HepG2 (cell line): ENCODE measurements around the gene ZCCHC3. TPM values are rescaled to one million over a fixed set of nuclear protein-coding genes. Genes with fewer than 3 reads are reported as not detected.

Experiments
- DRAP1 ChIP-seq: IDR thresholded peaks from 2 replicates; pipeline ENCODE4 v1.6.1; 2016; ENCODE audit warnings: missing genetic modification reagents, missing compliant biosample characterization
- GTF2F1 ChIP-seq: fragments of 150-350 bp; IDR thresholded peaks from 2 replicates; pipeline ENCODE4 v1.6.1; 2014; ENCODE audit warnings: low read length
- MIXL1 ChIP-seq: IDR thresholded peaks from 2 replicates; pipeline ENCODE4 v1.6.1; 2016
- RBAK ChIP-seq: sonication (generic); formaldehyde crosslinking; IDR thresholded peaks from 2 replicates; pipeline ENCODE4 v1.5.1; 2020; ENCODE audit warnings: mild to moderate bottlenecking, missing genetic modification reagents
- TGIF2 ChIP-seq: IDR thresholded peaks from 2 replicates; pipeline ENCODE4 v1.6.1; 2016; ENCODE audit warnings: control low read depth, missing compliant biosample characterization
- ZKSCAN5 ChIP-seq: sonication (generic); formaldehyde crosslinking; IDR thresholded peaks from 2 replicates; pipeline ENCODE4 v1.5.1; 2020; ENCODE audit warnings: mild to moderate bottlenecking, missing genetic modification reagents
- ZNF225 ChIP-seq: sonication (generic); formaldehyde crosslinking; IDR thresholded peaks from 2 replicates; pipeline ENCODE4 v1.4.0; 2020; ENCODE audit warnings: mild to moderate bottlenecking, missing genetic modification reagents
- ZNF318 ChIP-seq: sonication (generic); formaldehyde crosslinking; IDR thresholded peaks from 2 replicates; pipeline ENCODE4 v1.4.0; 2020; ENCODE audit warnings: mild to moderate bottlenecking, missing genetic modification reagents
- polyA plus RNA-seq, 8 experiments: library from polyadenylated mRNA; depleted of rRNA in 3 of 8; stranded (reverse) in 7 of 8; unstranded in 1 of 8; fragments of >200 nt; fragmentation: Illumina TruSeq in 4 of 8; extraction: Trizol in 4 of 8; gene quantifications; 2 replicates each; pipeline versions ENCODE4 v1.2.1 to v1.2.3, GENCODE V29; 2011 to 2016; ENCODE audit warnings: low read depth in 4 of 8, missing spikeins in 1 of 8, mixed read lengths in 1 of 8; ENCODE audit not compliant: insufficient read depth in 1 of 8
- total RNA-seq, 5 experiments: library from RNA; depleted of rRNA; stranded (reverse); fragments of >200 nt; fragmentation: Illumina TruSeq; extraction: Trizol; gene quantifications; 2 replicates each; pipeline ENCODE4 v1.2.3, GENCODE V29; 2016; ENCODE audit warnings: low read depth in 1 of 5
- TF ChIP-seq, protein P1 (sequence below): sonication (generic); formaldehyde crosslinking; IDR thresholded peaks from 2 replicates; pipeline ENCODE4 v1.4.0; 2020; ENCODE audit warnings: missing genetic modification reagents
- TF ChIP-seq, protein P2 (sequence below): IDR thresholded peaks from 2 replicates; pipeline ENCODE4 v1.6.1; 2016; ENCODE audit warnings: low read depth, control low read depth
- TF ChIP-seq, protein P3 (sequence below): sonication (generic); formaldehyde crosslinking; IDR thresholded peaks from 2 replicates; pipeline ENCODE4 v1.5.1; 2020; ENCODE audit warnings: mild to moderate bottlenecking, missing genetic modification reagents, moderate library complexity

Gene ZCCHC3
- total and polyA plus RNA-seq, 2 of the 13 experiments (the other 11 are each of a cell fraction or from before 2014, with no cell fraction given) = 46.6 to 63.0 TPM

DNA sequence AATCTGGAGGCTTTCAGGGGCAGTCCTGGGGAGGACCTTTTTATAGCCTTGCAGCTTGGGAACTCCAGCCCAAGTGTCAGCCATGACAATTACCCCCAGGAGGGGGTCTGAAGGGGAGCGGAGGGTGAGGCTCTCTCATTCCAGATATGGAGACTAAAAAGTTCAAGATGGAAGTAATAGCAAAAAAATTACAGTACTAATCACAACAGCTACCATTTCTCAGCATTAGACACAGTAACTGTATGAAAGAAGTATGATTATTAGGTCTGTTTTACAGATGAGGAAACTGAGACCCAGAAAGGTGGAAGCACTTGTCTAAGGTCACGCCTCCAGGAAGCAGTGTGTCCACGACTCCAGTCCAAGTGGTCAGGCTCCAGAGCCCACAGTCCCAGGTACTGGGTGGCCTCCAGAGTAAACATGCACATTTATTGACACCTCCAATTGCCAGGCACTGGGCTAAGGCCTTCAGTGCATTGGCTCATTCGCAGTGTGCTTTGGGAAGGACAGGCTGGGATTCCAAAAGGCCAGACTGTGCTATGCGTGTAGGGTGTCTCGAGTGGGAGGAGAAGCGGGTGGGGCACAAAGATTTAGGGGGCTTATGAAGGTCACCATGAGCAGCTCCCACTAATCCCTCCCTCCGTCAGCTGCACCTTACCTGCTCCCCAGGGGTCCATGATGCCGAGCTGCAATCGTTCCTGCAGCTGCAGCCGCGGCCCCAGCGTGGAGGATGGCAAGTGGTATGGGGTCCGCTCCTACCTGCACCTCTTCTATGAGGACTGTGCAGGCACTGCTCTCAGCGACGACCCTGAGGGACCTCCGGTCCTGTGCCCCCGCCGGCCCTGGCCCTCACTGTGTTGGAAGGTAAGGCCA lies 51.8 kb downstream of the ZCCHC3 start (continued):
- TF ChIP-seq, protein P1, sequence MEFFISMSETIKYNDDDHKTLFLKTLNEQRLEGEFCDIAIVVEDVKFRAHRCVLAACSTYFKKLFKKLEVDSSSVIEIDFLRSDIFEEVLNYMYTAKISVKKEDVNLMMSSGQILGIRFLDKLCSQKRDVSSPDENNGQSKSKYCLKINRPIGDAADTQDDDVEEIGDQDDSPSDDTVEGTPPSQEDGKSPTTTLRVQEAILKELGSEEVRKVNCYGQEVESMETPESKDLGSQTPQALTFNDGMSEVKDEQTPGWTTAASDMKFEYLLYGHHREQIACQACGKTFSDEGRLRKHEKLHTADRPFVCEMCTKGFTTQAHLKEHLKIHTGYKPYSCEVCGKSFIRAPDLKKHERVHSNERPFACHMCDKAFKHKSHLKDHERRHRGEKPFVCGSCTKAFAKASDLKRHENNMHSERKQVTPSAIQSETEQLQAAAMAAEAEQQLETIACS (CRISPR knock-in tag) = 0 out of 2 replicates have a peak, but pooled peaks have one; percentile 30
- TF ChIP-seq ZKSCAN5 (CRISPR knock-in tag) (peak; percentile 48), GTF2F1 (no peak), RBAK (0 out of 2 replicates have a peak, but pooled peaks have one; percentile 34), TGIF2 (CRISPR knock-in tag) (no peak), MIXL1 (CRISPR knock-in tag) (peak; percentile 74), ZNF225 (0 out of 2 replicates have a peak, but pooled peaks have one; percentile 75), ZNF318 (0 out of 2 replicates have a peak, but pooled peaks have one; percentile 35), DRAP1 (CRISPR knock-in tag) (peak; percentile 51; the same call in 1 of the 2 replicates)
- TF ChIP-seq, protein P2, sequence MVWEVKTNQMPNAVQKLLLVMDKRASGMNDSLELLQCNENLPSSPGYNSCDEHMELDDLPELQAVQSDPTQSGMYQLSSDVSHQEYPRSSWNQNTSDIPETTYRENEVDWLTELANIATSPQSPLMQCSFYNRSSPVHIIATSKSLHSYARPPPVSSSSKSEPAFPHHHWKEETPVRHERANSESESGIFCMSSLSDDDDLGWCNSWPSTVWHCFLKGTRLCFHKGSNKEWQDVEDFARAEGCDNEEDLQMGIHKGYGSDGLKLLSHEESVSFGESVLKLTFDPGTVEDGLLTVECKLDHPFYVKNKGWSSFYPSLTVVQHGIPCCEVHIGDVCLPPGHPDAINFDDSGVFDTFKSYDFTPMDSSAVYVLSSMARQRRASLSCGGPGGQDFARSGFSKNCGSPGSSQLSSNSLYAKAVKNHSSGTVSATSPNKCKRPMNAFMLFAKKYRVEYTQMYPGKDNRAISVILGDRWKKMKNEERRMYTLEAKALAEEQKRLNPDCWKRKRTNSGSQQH (CRISPR knock-in tag) = no peak
- TF ChIP-seq, protein P3, sequence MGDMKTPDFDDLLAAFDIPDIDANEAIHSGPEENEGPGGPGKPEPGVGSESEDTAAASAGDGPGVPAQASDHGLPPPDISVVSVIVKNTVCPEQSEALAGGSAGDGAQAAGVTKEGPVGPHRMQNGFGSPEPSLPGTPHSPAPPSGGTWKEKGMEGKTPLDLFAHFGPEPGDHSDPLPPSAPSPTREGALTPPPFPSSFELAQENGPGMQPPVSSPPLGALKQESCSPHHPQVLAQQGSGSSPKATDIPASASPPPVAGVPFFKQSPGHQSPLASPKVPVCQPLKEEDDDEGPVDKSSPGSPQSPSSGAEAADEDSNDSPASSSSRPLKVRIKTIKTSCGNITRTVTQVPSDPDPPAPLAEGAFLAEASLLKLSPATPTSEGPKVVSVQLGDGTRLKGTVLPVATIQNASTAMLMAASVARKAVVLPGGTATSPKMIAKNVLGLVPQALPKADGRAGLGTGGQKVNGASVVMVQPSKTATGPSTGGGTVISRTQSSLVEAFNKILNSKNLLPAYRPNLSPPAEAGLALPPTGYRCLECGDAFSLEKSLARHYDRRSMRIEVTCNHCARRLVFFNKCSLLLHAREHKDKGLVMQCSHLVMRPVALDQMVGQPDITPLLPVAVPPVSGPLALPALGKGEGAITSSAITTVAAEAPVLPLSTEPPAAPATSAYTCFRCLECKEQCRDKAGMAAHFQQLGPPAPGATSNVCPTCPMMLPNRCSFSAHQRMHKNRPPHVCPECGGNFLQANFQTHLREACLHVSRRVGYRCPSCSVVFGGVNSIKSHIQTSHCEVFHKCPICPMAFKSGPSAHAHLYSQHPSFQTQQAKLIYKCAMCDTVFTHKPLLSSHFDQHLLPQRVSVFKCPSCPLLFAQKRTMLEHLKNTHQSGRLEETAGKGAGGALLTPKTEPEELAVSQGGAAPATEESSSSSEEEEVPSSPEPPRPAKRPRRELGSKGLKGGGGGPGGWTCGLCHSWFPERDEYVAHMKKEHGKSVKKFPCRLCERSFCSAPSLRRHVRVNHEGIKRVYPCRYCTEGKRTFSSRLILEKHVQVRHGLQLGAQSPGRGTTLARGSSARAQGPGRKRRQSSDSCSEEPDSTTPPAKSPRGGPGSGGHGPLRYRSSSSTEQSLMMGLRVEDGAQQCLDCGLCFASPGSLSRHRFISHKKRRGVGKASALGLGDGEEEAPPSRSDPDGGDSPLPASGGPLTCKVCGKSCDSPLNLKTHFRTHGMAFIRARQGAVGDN = peak; percentile 84
